ENCODE measurements around the gene ZNF26.
"Not testable (repeated sequence)": the region's sequence is repeated elsewhere in the genome, so short reads cannot be mapped to it uniquely, and the experiment has no call there.

GRCh38 chr12:132936921-132937320, 49.2 kb upstream of the ZNF26 start:
- TF ChIP-seq TAF1 (IDR thresholded peaks at IDR 0.05; ENCODE audit: borderline replicate concordance, low read depth, low read length); EP300 (IDR thresholded peaks at IDR 0.05; ENCODE audit: borderline replicate concordance in 1 of 2, low read depth in 1 of 2, low read length in 1 of 2); FOXM1 (IDR thresholded peaks at IDR 0.05; ENCODE audit: low read depth); POLR2AphosphoS5 (IDR thresholded peaks at IDR 0.05; ENCODE audit: low read depth, low read length); RCOR1 (IDR thresholded peaks at IDR 0.05; ENCODE audit: low read length); CTCF (IDR thresholded peaks at IDR 0.05); NRF1 (IDR thresholded peaks at IDR 0.05; ENCODE audit: low read depth, low read length): not testable (repeated sequence)

Measured in SK-N-SH (cell line).